ENCODE data around the gene SZT2.

SZT2 gene

GRCh38 chr1:43421396-43421795 is 31.7 kb downstream of the SZT2 start:
- Histone ChIP-seq H3K4me2 (ENCODE audit: low read length) (no peak overlapping the region), H3K27ac (ENCODE audit: low read depth, low read length) (no peak overlapping the region), H3K4me3 (ENCODE audit: low read length) (no peak overlapping the region), H3F3A (ENCODE audit: control insufficient read depth, insufficient read depth) (no peaks in the 10 kb centered on the region), H3K36me3 (ENCODE audit: control insufficient read depth, low read length) (peaks cover 71% of the 10 kb centered on the region), H3K9me3 (ENCODE audit: control insufficient read depth, insufficient read depth, low read length) (no peaks in the 10 kb centered on the region), H4K20me1 (ENCODE audit: control insufficient read depth, insufficient read depth, low read depth, low read length) (no peaks in the 10 kb centered on the region), H3K79me2 (ENCODE audit: control insufficient read depth, low read length) (no peaks in the 10 kb centered on the region), H3K27me3 (ENCODE audit: control insufficient read depth, low read length) (no peaks in the 10 kb centered on the region), H3K9me2 (replicated peaks; ENCODE audit: control insufficient read depth, low read length) (no peaks in the 10 kb centered on the region), H3K4me1 (ENCODE audit: control insufficient read depth, low read length) (no peaks in the 10 kb centered on the region)
- TF ChIP-seq CTCF (IDR thresholded peaks at IDR 0.05; ENCODE audit: low read depth, low read length, poor library complexity, severe bottlenecking) (no peak), EZH2phosphoT487 (IDR thresholded peaks at IDR 0.05; ENCODE audit: borderline replicate concordance, low read length) (no peak)

- Histone ChIP-seq H3K9me2 (replicated peaks; ENCODE audit: control insufficient read depth, low read length) (no peaks in the 10 kb centered on the region), H4K20me1 (ENCODE audit: control insufficient read depth, insufficient read depth, low read depth, low read length) (no peaks in the 10 kb centered on the region), H3K36me3 (ENCODE audit: control insufficient read depth, low read length) (peaks cover 76% of the 10 kb centered on the region), H3F3A (ENCODE audit: control insufficient read depth, insufficient read depth) (no peaks in the 10 kb centered on the region), H3K79me2 (ENCODE audit: control insufficient read depth, low read length) (no peaks in the 10 kb centered on the region), H3K4me2 (ENCODE audit: low read length) (no peak overlapping the region), H3K9me3 (ENCODE audit: control insufficient read depth, insufficient read depth, low read length) (no peaks in the 10 kb centered on the region), H3K27ac (ENCODE audit: low read depth, low read length) (no peak overlapping the region), H3K4me3 (ENCODE audit: low read length) (no peak overlapping the region), H3K4me1 (ENCODE audit: control insufficient read depth, low read length) (no peaks in the 10 kb centered on the region), H3K27me3 (ENCODE audit: control insufficient read depth, low read length) (no peaks in the 10 kb centered on the region)
- TF ChIP-seq CTCF (IDR thresholded peaks at IDR 0.05; ENCODE audit: low read depth, low read length, poor library complexity, severe bottlenecking) (no peak), EZH2phosphoT487 (IDR thresholded peaks at IDR 0.05; ENCODE audit: borderline replicate concordance, low read length) (no peak)
These were observed 32.5 kb downstream of the SZT2 start for GRCh38 chr1:43421976-43422750.

- Histone ChIP-seq H3K79me2 (ENCODE audit: control insufficient read depth, low read length) (no peaks in the 10 kb centered on the region), H4K20me1 (ENCODE audit: control insufficient read depth, insufficient read depth, low read depth, low read length) (no peaks in the 10 kb centered on the region), H3K4me3 (ENCODE audit: low read length) (no peak overlapping the region), H3K27me3 (ENCODE audit: control insufficient read depth, low read length) (no peaks in the 10 kb centered on the region), H3K4me2 (ENCODE audit: low read length) (no peak overlapping the region), H3K27ac (ENCODE audit: low read depth, low read length) (no peak overlapping the region), H3K9me2 (replicated peaks; ENCODE audit: control insufficient read depth, low read length) (no peaks in the 10 kb centered on the region), H3K36me3 (ENCODE audit: control insufficient read depth, low read length) (peaks cover 85% of the 10 kb centered on the region), H3F3A (ENCODE audit: control insufficient read depth, insufficient read depth) (no peaks in the 10 kb centered on the region), H3K4me1 (ENCODE audit: control insufficient read depth, low read length) (no peaks in the 10 kb centered on the region), H3K9me3 (ENCODE audit: control insufficient read depth, insufficient read depth, low read length) (no peaks in the 10 kb centered on the region)
- TF ChIP-seq EZH2phosphoT487 (IDR thresholded peaks at IDR 0.05; ENCODE audit: borderline replicate concordance, low read length) = no peak
- TF ChIP-seq CTCF (IDR thresholded peaks at IDR 0.05; ENCODE audit: low read depth, low read length, poor library complexity, severe bottlenecking) = no peak
These were observed 33.4 kb downstream of the SZT2 start for GRCh38 chr1:43422995-43423671.

Measured in DOHH2 (cell line).